ENCODE measurements around the gene COPS7A. TPM values are rescaled to one million over a fixed set of nuclear protein-coding genes. Genes with fewer than 3 reads are reported as not detected.

The COPS7A gene
- total and polyA plus RNA-seq, 9 of the 15 experiments (the other 6 are each of a cell fraction or from before 2014, with no cell fraction given): 12.7 to 36.0 (median 24.3) TPM

DNA sequence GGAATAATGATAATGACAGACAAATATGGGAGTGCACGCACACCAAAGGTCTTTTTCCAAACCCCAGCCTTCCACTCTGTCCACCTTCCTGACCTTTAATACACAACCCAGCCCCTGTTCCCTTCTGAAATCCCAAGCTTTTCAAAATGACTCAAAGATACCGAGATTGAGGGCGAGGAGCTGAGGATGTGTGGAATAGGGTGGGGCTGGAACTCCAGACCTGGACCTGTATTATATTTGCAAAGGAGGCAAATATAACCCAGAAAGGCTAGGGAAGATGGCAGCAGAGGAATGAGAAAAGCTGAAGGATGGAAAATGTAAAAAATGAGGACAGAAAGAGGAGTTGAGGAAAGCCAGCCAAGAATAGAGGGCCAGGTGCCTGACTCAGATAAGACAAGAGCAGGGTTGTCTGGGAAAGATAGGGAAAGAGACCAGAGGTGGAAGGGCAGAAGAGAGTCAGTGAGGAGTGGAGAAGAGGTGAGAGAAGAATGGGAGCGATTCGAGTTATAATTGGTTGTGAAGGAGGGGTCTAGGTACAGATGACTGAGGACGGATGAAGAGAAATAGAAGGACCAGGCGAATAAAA is 41.3 kb downstream of the COPS7A start (continued):
- TF ChIP-seq, protein P1, sequence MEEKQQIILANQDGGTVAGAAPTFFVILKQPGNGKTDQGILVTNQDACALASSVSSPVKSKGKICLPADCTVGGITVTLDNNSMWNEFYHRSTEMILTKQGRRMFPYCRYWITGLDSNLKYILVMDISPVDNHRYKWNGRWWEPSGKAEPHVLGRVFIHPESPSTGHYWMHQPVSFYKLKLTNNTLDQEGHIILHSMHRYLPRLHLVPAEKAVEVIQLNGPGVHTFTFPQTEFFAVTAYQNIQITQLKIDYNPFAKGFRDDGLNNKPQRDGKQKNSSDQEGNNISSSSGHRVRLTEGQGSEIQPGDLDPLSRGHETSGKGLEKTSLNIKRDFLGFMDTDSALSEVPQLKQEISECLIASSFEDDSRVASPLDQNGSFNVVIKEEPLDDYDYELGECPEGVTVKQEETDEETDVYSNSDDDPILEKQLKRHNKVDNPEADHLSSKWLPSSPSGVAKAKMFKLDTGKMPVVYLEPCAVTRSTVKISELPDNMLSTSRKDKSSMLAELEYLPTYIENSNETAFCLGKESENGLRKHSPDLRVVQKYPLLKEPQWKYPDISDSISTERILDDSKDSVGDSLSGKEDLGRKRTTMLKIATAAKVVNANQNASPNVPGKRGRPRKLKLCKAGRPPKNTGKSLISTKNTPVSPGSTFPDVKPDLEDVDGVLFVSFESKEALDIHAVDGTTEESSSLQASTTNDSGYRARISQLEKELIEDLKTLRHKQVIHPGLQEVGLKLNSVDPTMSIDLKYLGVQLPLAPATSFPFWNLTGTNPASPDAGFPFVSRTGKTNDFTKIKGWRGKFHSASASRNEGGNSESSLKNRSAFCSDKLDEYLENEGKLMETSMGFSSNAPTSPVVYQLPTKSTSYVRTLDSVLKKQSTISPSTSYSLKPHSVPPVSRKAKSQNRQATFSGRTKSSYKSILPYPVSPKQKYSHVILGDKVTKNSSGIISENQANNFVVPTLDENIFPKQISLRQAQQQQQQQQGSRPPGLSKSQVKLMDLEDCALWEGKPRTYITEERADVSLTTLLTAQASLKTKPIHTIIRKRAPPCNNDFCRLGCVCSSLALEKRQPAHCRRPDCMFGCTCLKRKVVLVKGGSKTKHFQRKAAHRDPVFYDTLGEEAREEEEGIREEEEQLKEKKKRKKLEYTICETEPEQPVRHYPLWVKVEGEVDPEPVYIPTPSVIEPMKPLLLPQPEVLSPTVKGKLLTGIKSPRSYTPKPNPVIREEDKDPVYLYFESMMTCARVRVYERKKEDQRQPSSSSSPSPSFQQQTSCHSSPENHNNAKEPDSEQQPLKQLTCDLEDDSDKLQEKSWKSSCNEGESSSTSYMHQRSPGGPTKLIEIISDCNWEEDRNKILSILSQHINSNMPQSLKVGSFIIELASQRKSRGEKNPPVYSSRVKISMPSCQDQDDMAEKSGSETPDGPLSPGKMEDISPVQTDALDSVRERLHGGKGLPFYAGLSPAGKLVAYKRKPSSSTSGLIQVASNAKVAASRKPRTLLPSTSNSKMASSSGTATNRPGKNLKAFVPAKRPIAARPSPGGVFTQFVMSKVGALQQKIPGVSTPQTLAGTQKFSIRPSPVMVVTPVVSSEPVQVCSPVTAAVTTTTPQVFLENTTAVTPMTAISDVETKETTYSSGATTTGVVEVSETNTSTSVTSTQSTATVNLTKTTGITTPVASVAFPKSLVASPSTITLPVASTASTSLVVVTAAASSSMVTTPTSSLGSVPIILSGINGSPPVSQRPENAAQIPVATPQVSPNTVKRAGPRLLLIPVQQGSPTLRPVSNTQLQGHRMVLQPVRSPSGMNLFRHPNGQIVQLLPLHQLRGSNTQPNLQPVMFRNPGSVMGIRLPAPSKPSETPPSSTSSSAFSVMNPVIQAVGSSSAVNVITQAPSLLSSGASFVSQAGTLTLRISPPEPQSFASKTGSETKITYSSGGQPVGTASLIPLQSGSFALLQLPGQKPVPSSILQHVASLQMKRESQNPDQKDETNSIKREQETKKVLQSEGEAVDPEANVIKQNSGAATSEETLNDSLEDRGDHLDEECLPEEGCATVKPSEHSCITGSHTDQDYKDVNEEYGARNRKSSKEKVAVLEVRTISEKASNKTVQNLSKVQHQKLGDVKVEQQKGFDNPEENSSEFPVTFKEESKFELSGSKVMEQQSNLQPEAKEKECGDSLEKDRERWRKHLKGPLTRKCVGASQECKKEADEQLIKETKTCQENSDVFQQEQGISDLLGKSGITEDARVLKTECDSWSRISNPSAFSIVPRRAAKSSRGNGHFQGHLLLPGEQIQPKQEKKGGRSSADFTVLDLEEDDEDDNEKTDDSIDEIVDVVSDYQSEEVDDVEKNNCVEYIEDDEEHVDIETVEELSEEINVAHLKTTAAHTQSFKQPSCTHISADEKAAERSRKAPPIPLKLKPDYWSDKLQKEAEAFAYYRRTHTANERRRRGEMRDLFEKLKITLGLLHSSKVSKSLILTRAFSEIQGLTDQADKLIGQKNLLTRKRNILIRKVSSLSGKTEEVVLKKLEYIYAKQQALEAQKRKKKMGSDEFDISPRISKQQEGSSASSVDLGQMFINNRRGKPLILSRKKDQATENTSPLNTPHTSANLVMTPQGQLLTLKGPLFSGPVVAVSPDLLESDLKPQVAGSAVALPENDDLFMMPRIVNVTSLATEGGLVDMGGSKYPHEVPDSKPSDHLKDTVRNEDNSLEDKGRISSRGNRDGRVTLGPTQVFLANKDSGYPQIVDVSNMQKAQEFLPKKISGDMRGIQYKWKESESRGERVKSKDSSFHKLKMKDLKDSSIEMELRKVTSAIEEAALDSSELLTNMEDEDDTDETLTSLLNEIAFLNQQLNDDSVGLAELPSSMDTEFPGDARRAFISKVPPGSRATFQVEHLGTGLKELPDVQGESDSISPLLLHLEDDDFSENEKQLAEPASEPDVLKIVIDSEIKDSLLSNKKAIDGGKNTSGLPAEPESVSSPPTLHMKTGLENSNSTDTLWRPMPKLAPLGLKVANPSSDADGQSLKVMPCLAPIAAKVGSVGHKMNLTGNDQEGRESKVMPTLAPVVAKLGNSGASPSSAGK (IDR thresholded peaks at IDR 0.05): no peak
- TF ChIP-seq RHOXF2B (CRISPR knock-in tag; conservative IDR thresholded peaks at IDR 0.05) (no peak), CREM (IDR thresholded peaks at IDR 0.05; ENCODE audit: low read depth) (no peak), ILF3 (IDR thresholded peaks at IDR 0.05; ENCODE audit: borderline replicate concordance) (no peak), SP1 (CRISPR knock-in tag; IDR thresholded peaks at IDR 0.05) (peak; percentile 37), ZNF449 (CRISPR knock-in tag; IDR thresholded peaks at IDR 0.05) (no peak), HIVEP1 (CRISPR knock-in tag; IDR thresholded peaks at IDR 0.05) (no peak), ZFPM2 (CRISPR knock-in tag; IDR thresholded peaks at IDR 0.05) (no peak), PBX2 (CRISPR knock-in tag; IDR thresholded peaks at IDR 0.05; ENCODE audit: low read depth) (no peak), PBX2 (tag; conservative IDR thresholded peaks at IDR 0.05; ENCODE audit: low read depth) (no peak)
- TF ChIP-seq, protein P2, sequence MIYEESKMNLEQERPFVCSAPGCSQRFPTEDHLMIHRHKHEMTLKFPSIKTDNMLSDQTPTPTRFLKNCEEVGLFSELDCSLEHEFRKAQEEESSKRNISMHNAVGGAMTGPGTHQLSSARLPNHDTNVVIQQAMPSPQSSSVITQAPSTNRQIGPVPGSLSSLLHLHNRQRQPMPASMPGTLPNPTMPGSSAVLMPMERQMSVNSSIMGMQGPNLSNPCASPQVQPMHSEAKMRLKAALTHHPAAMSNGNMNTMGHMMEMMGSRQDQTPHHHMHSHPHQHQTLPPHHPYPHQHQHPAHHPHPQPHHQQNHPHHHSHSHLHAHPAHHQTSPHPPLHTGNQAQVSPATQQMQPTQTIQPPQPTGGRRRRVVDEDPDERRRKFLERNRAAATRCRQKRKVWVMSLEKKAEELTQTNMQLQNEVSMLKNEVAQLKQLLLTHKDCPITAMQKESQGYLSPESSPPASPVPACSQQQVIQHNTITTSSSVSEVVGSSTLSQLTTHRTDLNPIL (CRISPR knock-in tag; IDR thresholded peaks at IDR 0.05): no peak

Data from K562 (cell line).